CD4-positive, alpha-beta memory T cell (primary cell): Measurements from ENCODE around the gene CDC42BPG. TPM values are rescaled to one million over a fixed set of nuclear protein-coding genes. Genes with fewer than 3 reads are reported as not detected.

ENCODE experiments used
- CTCF ChIA-PET: fragments of 350-600 bp; sonication (Branson Sonifier 250); formaldehyde crosslinking; loops from one replicate; lab custom pipeline; 2021; ENCODE audit warnings: inconsistent platforms; ENCODE audit not compliant: partially characterized antibody; lab: Charles Lee
- POLR2A ChIA-PET: fragments of 350-600 bp; sonication (Branson Sonifier 250); formaldehyde crosslinking; loops from one replicate; lab custom pipeline; 2021; ENCODE audit not compliant: partially characterized antibody; lab: Charles Lee
- DNase-seq, 5 donors: peaks; one replicate each; pipeline versions ENCODE4 v3.0.0 to v3.0.0-alpha.2; 2020 to 2022; ENCODE audit warnings: mixed read lengths in 1 of 5
- H3K27ac ChIP-seq: one replicate; pipeline ENCODE4 v1.7.0; 2013; ENCODE audit warnings: low read depth, low read length
- H3K27me3 ChIP-seq: 2 replicates; pipeline ENCODE4 v1.7.0; 2013; ENCODE audit warnings: mild to moderate bottlenecking, low read length, moderate library complexity; ENCODE audit not compliant: insufficient read depth
- H3K36me3 ChIP-seq: 2 replicates; pipeline ENCODE4 v1.7.0; 2013; ENCODE audit warnings: mild to moderate bottlenecking, low read length, moderate library complexity; ENCODE audit not compliant: insufficient read depth
- H3K4me1 ChIP-seq: 2 replicates; pipeline ENCODE4 v1.7.0; 2013; ENCODE audit warnings: mild to moderate bottlenecking, low read length, moderate library complexity; ENCODE audit not compliant: insufficient read depth
- H3K4me3 ChIP-seq, 2 donors: one replicate each; pipeline ENCODE4 v1.7.0; 2013; ENCODE audit warnings: low read length in 2 of 2, mild to moderate bottlenecking in 1 of 2
- H3K9me3 ChIP-seq, 2 donors: one replicate each; pipeline ENCODE4 v1.7.0; 2013; ENCODE audit warnings: low read length in 2 of 2, control low read depth in 1 of 2; ENCODE audit not compliant: control insufficient read depth in 1 of 2
- H3K27ac Mint-ChIP-seq, 7 donors: one replicate each; pipeline ENCODE4 v1.8.0; 2020 to 2021; ENCODE audit warnings: mixed read lengths in 7 of 7, mild to moderate bottlenecking in 6 of 7, inconsistent platforms in 3 of 7, moderate library complexity in 3 of 7
- H3K27me3 Mint-ChIP-seq, 2 donors: one replicate each; pipeline ENCODE4 v1.8.0; 2020 to 2021; ENCODE audit warnings: mixed read lengths in 2 of 2
- H3K36me3 Mint-ChIP-seq, 2 donors: one replicate each; pipeline ENCODE4 v1.8.0; 2020 to 2021; ENCODE audit warnings: mixed read lengths in 2 of 2, inconsistent platforms in 1 of 2, mild to moderate bottlenecking in 1 of 2
- H3K4me1 Mint-ChIP-seq, 4 donors: one replicate each; pipeline ENCODE4 v1.8.0; 2020 to 2021; ENCODE audit warnings: mixed read lengths in 4 of 4, mild to moderate bottlenecking in 1 of 4
- H3K4me3 Mint-ChIP-seq, 8 donors: one replicate each; pipeline ENCODE4 v1.8.0; 2020 to 2021; ENCODE audit warnings: mixed read lengths in 8 of 8, mild to moderate bottlenecking in 7 of 8, moderate library complexity in 6 of 8, inconsistent platforms in 3 of 8
- H3K9me3 Mint-ChIP-seq, 8 donors: one replicate each; pipeline ENCODE4 v1.8.0; 2020 to 2021; ENCODE audit warnings: mixed read lengths in 8 of 8, mild to moderate bottlenecking in 5 of 8, inconsistent platforms in 3 of 8, moderate library complexity in 1 of 8
- intact Hi-C: fragments of 100-400 bp; cut with micrococcal nuclease; formaldehyde crosslinking; loops from one replicate; pipeline ENCODE4 v1.15.1; 2023
- polyA plus RNA-seq, 2 donors: library from polyadenylated mRNA; unstranded; fragments of 300-500 nt; fragmentation: Illumina TruSeq; gene quantifications; one replicate each; pipeline ENCODE4 v1.2.3, GENCODE V29; 2021
- total RNA-seq, 2 experiments: library from RNA; stranded (reverse); gene quantifications; one replicate each; pipeline ENCODE4 v1.2.3, GENCODE V29; 2021

Gene CDC42BPG
- total and polyA plus RNA-seq, 4 experiments from 2014 or later, result 0.62 to 9.0 (median 6.2) TPM; not detected in 1

- H3K36me3 ChIP-seq, result no peaks in the 10 kb centered on the region
- peak overlapping the region in 4 of 8 donors; percentile 6 to 49 (median 47) for H3K4me3 Mint-ChIP-seq
- intact Hi-C loops, result no loop called here
Observed at GRCh38 chr11:64885367-64886286, 41.2 kb upstream of the CDC42BPG start.

GRCh38 chr11:64884019-64884418, 39.6 kb upstream of the CDC42BPG start:
- Histone ChIP-seq H3K36me3 (no peaks in the 10 kb centered on the region), H3K9me3 (no peaks in the 10 kb centered on the region), H3K27me3 (no peaks in the 10 kb centered on the region), H3K4me3 (no peak overlapping the region), H3K27ac (no peak overlapping the region), H3K4me1 (peaks cover 60% of the 10 kb centered on the region)
- Mint-ChIP-seq H3K4me1 (peaks cover 38 to 68% (median 46%) of the 10 kb centered on the region in 4 donors), H3K36me3 (no peaks in the 10 kb centered on the region), H3K27me3 (no peaks in the 10 kb centered on the region), H3K27ac (peak overlapping the region in 3 of 7 donors; percentile 14 to 58 (median 44)), H3K9me3 (peaks cover 0 to 2% (median 0%) of the 10 kb centered on the region in 8 donors), H3K4me3 (peak overlapping the region in 1 of 8 donors; percentile 29)
- ChIA-PET CTCF (interaction anchor here (1.2 to 29.4 kb wide), 3 partner anchors 10 to 28 kb away, joined by 4 to 1245 read pairs (median 7); partner anchors contain the start of gene CDC42BPG), POLR2A (interaction anchor here (1.5 to 31.5 kb wide), 3 partner anchors 11 to 212 kb away, joined by 3 to 2105 read pairs (median 4); partner anchors contain the start of genes CDC42BPG and VPS51)
- no peak for DNase-seq
- intact Hi-C loops, result no loop called here

More at GRCh38 chr11:64885367-64886286, 41.2 kb upstream of the CDC42BPG start:
- peak overlapping the region; percentile 21 for H3K27ac ChIP-seq
- ChIA-PET CTCF (interaction anchor here (1.3 to 29.4 kb wide), 4 partner anchors 8 to 97 kb away, joined by 3 to 1245 read pairs (median 7); partner anchors contain the start of gene CDC42BPG), POLR2A (interaction anchor here (0.6 to 31.5 kb wide), 10 partner anchors 10 to 1371 kb away, joined by 3 to 2105 read pairs (median 3); partner anchors contain the start of genes CDC42BPG, FAU, MRPL49 and SF1)
- peak in 4 of 5 donors; percentile 47 to 84 (median 58) for DNase-seq
- Mint-ChIP-seq H3K4me1 (peaks cover 24 to 52% (median 31%) of the 10 kb centered on the region in 4 donors), H3K27ac (peak overlapping the region; percentile 44 to 90 (median 86)), H3K9me3 (peaks cover 0 to 3% (median 0%) of the 10 kb centered on the region in 8 donors), H3K27me3 (no peaks in the 10 kb centered on the region), H3K36me3 (no peaks in the 10 kb centered on the region)
- peaks cover 44% of the 10 kb centered on the region for H3K4me1 ChIP-seq
- no peaks in the 10 kb centered on the region for H3K9me3 ChIP-seq
- H3K4me3 ChIP-seq, result no peak overlapping the region
- H3K27me3 ChIP-seq, result no peaks in the 10 kb centered on the region

- H3K27ac Mint-ChIP-seq, result peak overlapping the region in 3 of 7 donors; percentile 14 to 58 (median 23)
- Histone ChIP-seq H3K4me1 (peaks cover 59% of the 10 kb centered on the region), H3K9me3 (no peaks in the 10 kb centered on the region), H3K4me3 (no peak overlapping the region), H3K27ac (no peak overlapping the region), H3K27me3 (no peaks in the 10 kb centered on the region), H3K36me3 (no peaks in the 10 kb centered on the region)
- ChIA-PET CTCF (interaction anchor here (1.2 to 29.4 kb wide), 2 partner anchors 10 to 27 kb away, joined by 4 to 1245 read pairs; partner anchors contain the start of gene CDC42BPG), POLR2A (interaction anchor here (1.3 to 31.5 kb wide), 3 partner anchors 11 to 139 kb away, joined by 3 to 2105 read pairs (median 4); partner anchors contain the start of genes CDC42BPG and RASGRP2)
- H3K9me3 Mint-ChIP-seq, result peaks cover 0 to 2% (median 0%) of the 10 kb centered on the region in 8 donors
- peaks cover 40 to 73% (median 48%) of the 10 kb centered on the region in 4 donors for H3K4me1 Mint-ChIP-seq
- intact Hi-C loops, result no loop called here
- peak overlapping the region in 1 of 8 donors; percentile 29 for H3K4me3 Mint-ChIP-seq
- no peaks in the 10 kb centered on the region for H3K27me3 Mint-ChIP-seq
- peaks cover 0 to 1% of the 10 kb centered on the region in 2 donors for H3K36me3 Mint-ChIP-seq
- DNase-seq, result no peak
Observed at GRCh38 chr11:64883575-64883974, 39.1 kb upstream of the CDC42BPG start.

GRCh38 chr11:64882243-64882642, 37.8 kb upstream of the CDC42BPG start:
- Mint-ChIP-seq H3K27me3 (no peaks in the 10 kb centered on the region), H3K36me3 (peaks cover 0 to 10% of the 10 kb centered on the region in 2 donors), H3K4me3 (no peak overlapping the region), H3K9me3 (peaks cover 0 to 6% (median 0%) of the 10 kb centered on the region in 8 donors), H3K27ac (peak overlapping the region in 1 of 7 donors; percentile 36), H3K4me1 (peaks cover 32 to 68% (median 40%) of the 10 kb centered on the region in 4 donors)
- no peak for DNase-seq
- H3K9me3 ChIP-seq, result no peaks in the 10 kb centered on the region
- no peak overlapping the region for H3K27ac ChIP-seq
- H3K27me3 ChIP-seq, result no peaks in the 10 kb centered on the region
- intact Hi-C loops, result no loop called here
- ChIA-PET POLR2A (interaction anchor here (0.9 to 31.5 kb wide), 4 partner anchors 10 to 26 kb away, joined by 3 to 2105 read pairs (median 6); partner anchors contain the start of gene CDC42BPG), CTCF (interaction anchor here (1.2 to 29.4 kb wide), 3 partner anchors 12 to 104 kb away, joined by 3 to 1245 read pairs (median 29); partner anchors contain the start of genes CDC42BPG and SF1)
- H3K4me1 ChIP-seq, result peaks cover 46% of the 10 kb centered on the region
- no peak overlapping the region for H3K4me3 ChIP-seq
- H3K36me3 ChIP-seq, result no peaks in the 10 kb centered on the region

- H3K4me3 Mint-ChIP-seq, result peak overlapping the region in 6 of 8 donors; percentile 51 to 92 (median 68)
Observed at GRCh38 chr11:64881476-64881875, 37.0 kb upstream of the CDC42BPG start.

GRCh38 chr11:64880240-64881001, 36.0 kb upstream of the CDC42BPG start:
- Mint-ChIP-seq H3K27ac (peak overlapping the region; percentile 96 to 98 (median 97)), H3K4me3 (peak overlapping the region; percentile 77 to 99 (median 96)), H3K27me3 (no peaks in the 10 kb centered on the region), H3K9me3 (peaks cover 0 to 13% (median 0%) of the 10 kb centered on the region in 8 donors), H3K36me3 (peaks cover 15 to 29% of the 10 kb centered on the region in 2 donors), H3K4me1 (peaks cover 32 to 76% (median 40%) of the 10 kb centered on the region in 4 donors)
- H3K36me3 ChIP-seq, result no peaks in the 10 kb centered on the region
- H3K9me3 ChIP-seq, result no peaks in the 10 kb centered on the region
- H3K4me3 ChIP-seq, result peak overlapping the region; percentile 45 to 73
- ChIA-PET CTCF (interaction anchor here (0.6 to 29.4 kb wide), 3 partner anchors 14 to 192 kb away, joined by 3 to 1245 read pairs (median 29); partner anchors contain the start of gene CDC42BPG), POLR2A (interaction anchor here (0.7 to 31.5 kb wide), 9 partner anchors 8 to 255 kb away, joined by 3 to 2105 read pairs (median 4); partner anchors contain the start of genes CDC42BPG, SF1 and TM7SF2)
- H3K27me3 ChIP-seq, result no peaks in the 10 kb centered on the region
- intact Hi-C loops, result no loop called here
- peak in 3 of 5 donors; percentile 45 to 60 (median 55) for DNase-seq
- peaks cover 50% of the 10 kb centered on the region for H3K4me1 ChIP-seq
- H3K27ac ChIP-seq, result peak overlapping the region; percentile 92

More at GRCh38 chr11:64881476-64881875, 37.0 kb upstream of the CDC42BPG start:
- DNase-seq, result no peak
- ChIA-PET CTCF (interaction anchor here (1.1 to 29.4 kb wide), 4 partner anchors 9 to 103 kb away, joined by 3 to 1245 read pairs (median 16); partner anchors contain the start of genes CDC42BPG and SF1), POLR2A (interaction anchor here (0.7 to 31.5 kb wide), 5 partner anchors 9 to 137 kb away, joined by 3 to 2105 read pairs (median 8); partner anchors contain the start of genes CDC42BPG and SF1)
- H3K36me3 ChIP-seq, result no peaks in the 10 kb centered on the region
- Mint-ChIP-seq H3K36me3 (peaks cover 5 to 18% of the 10 kb centered on the region in 2 donors), H3K9me3 (peaks cover 0 to 13% (median 0%) of the 10 kb centered on the region in 8 donors), H3K4me1 (peaks cover 34 to 75% (median 42%) of the 10 kb centered on the region in 4 donors), H3K27ac (peak overlapping the region in 6 of 7 donors; percentile 42 to 97 (median 92)), H3K27me3 (no peaks in the 10 kb centered on the region)
- no peaks in the 10 kb centered on the region for H3K27me3 ChIP-seq
- H3K9me3 ChIP-seq, result no peaks in the 10 kb centered on the region
- peaks cover 49% of the 10 kb centered on the region for H3K4me1 ChIP-seq
- intact Hi-C loops, result no loop called here
- H3K27ac ChIP-seq, result peak overlapping the region; percentile 92
- H3K4me3 ChIP-seq, result no peak overlapping the region
